Upper lobe of left lung (tissue), 6 donors: ENCODE data around the gene BABAM2. TPM values are rescaled to one million over a fixed set of nuclear protein-coding genes. Genes with fewer than 3 reads are reported as not detected.

Source experiments
- ATAC-seq, 2 donors: fragments of 200-7000 bp; cut with Tn5 transposase; one replicate each; pipeline ENCODE4 v1.9.1; 2022; ENCODE audit warnings: mild to moderate bottlenecking in 2 of 2, moderate library complexity in 2 of 2; ENCODE audit not compliant: low FRiP score in 2 of 2
- DNase-seq, 2 donors: peaks; one replicate each; pipeline ENCODE4 v3.0.0-alpha.2; 2019 to 2020
- H3K27ac ChIP-seq, 4 donors: fragments of 200-600 bp; sonication (generic); one replicate each; pipeline ENCODE4 v1.5.1; 2016 to 2019
- H3K27me3 ChIP-seq, 4 donors: fragments of 200-600 bp; sonication (generic); one replicate each; pipeline ENCODE4 v1.5.1; 2017 to 2019
- H3K36me3 ChIP-seq, 4 donors: fragments of 200-600 bp; sonication (generic); one replicate each; pipeline ENCODE4 v1.5.1; 2016 to 2019
- H3K4me1 ChIP-seq, 4 donors: fragments of 200-600 bp; sonication (generic); one replicate each; pipeline ENCODE4 v1.5.1; 2018 to 2019
- H3K4me3 ChIP-seq, 4 donors: fragments of 200-600 bp; sonication (generic); one replicate each; pipeline ENCODE4 v1.5.1; 2017 to 2019; ENCODE audit warnings: mild to moderate bottlenecking in 2 of 4, moderate library complexity in 1 of 4
- H3K9me3 ChIP-seq, 4 donors: fragments of 200-600 bp; sonication (generic); one replicate each; pipeline ENCODE4 v1.5.1; 2018 to 2019
- EP300 ChIP-seq, 4 donors: sonication (generic); formaldehyde crosslinking; IDR thresholded peaks; one replicate each; pipeline ENCODE4 v1.5.1; 2017; ENCODE audit warnings: antibody characterized with exemption in 4 of 4, control low read depth in 2 of 4
- POLR2A ChIP-seq, 4 donors: fragments of 450-650 bp; IDR thresholded peaks; one replicate each; pipeline ENCODE4 v1.5.1; 2016 to 2017; ENCODE audit warnings: antibody characterized with exemption in 4 of 4, mild to moderate bottlenecking in 2 of 4
- POLR2AphosphoS5 ChIP-seq, 2 donors: sonication (generic); formaldehyde crosslinking; IDR thresholded peaks; one replicate each; pipeline ENCODE4 v1.5.1; 2017; ENCODE audit warnings: antibody characterized with exemption in 2 of 2
- WGBS, 2 donors: methylation state at CpG; one replicate each; pipeline ENCODE4 v1.1.5; 2017 to 2018; 5-methylcytosine and 5-hydroxymethylcytosine counted together
- total RNA-seq, 6 donors: library from RNA; depleted of rRNA in 4 of 6; stranded (reverse); fragments of >200 nt in 4 of 6; gene quantifications; one replicate each; pipeline versions ENCODE4 v1.1.0 to v1.2.1, GENCODE V29; 2016 to 2021
- TF ChIP-seq, protein P1 (sequence below), 6 experiments: fragments of 450-650 bp in 4 of 6; fragments of 200-600 bp in 2 of 6; sonication (generic) in 2 of 6; IDR thresholded peaks; one replicate each; pipeline ENCODE4 v1.5.1; 2016 to 2019; ENCODE audit warnings: antibody characterized with exemption in 6 of 6
- donor health status: DM: no; HTN: no; CAD: no; lungs with moderate emphysema.
- donor health status: DM: no; HTN: yes; CAD: no; lungs with severe emphysema.

The BABAM2 gene
- total RNA-seq, 6 donors from 2014 or later = 23.0 to 44.0 (median 38.2) TPM

DNA sequence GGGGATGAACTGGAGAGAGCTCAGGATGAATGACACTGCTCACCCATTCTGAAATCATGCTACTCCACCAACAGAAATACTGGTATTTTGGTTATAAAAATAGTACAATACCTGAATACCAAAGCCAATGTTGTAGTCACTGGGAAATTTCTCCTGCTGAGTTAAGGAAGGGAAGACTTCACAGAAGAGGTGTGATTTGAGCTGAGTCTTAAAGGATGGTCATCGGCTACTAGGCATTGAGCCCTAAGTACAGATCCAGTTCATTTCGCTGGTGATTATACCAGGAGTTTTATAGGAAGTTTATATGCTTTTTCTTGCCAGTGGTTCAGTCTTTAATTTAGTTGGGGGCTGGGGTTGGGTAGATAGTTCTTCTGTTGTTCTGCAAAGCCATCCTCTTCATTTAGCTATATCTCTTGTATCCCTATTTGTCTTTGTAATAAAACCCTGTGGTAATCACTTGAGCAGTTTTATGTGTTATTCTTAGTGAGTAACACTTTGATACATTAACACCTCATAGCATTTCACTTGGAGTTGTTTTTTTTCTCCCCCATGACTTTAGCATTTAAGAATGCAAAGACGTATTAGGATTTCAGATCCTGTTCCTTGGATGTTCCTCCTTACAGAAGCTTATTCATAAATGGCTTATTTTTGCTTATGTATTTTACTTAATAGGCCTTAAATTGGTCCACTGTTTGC is 262.2 kb downstream of the BABAM2 start:
- no peak for ATAC-seq
- peaks cover 0 to 8% (median 7%) of the 10 kb centered on the region in 4 donors for H3K9me3 ChIP-seq
- H3K27me3 ChIP-seq = no peaks in the 10 kb centered on the region
- H3K4me3 ChIP-seq = no peak overlapping the region
- no peak for DNase-seq
- TF ChIP-seq EP300 (IDR thresholded peaks at IDR 0.05) (no peak), POLR2AphosphoS5 (IDR thresholded peaks at IDR 0.05) (no peak), POLR2A (IDR thresholded peaks at IDR 0.05) (no peak)
- TF ChIP-seq, protein P1, sequence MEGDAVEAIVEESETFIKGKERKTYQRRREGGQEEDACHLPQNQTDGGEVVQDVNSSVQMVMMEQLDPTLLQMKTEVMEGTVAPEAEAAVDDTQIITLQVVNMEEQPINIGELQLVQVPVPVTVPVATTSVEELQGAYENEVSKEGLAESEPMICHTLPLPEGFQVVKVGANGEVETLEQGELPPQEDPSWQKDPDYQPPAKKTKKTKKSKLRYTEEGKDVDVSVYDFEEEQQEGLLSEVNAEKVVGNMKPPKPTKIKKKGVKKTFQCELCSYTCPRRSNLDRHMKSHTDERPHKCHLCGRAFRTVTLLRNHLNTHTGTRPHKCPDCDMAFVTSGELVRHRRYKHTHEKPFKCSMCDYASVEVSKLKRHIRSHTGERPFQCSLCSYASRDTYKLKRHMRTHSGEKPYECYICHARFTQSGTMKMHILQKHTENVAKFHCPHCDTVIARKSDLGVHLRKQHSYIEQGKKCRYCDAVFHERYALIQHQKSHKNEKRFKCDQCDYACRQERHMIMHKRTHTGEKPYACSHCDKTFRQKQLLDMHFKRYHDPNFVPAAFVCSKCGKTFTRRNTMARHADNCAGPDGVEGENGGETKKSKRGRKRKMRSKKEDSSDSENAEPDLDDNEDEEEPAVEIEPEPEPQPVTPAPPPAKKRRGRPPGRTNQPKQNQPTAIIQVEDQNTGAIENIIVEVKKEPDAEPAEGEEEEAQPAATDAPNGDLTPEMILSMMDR (IDR thresholded peaks at IDR 0.05) = no peak
- peaks cover 0 to 6% (median 0%) of the 10 kb centered on the region in 4 donors for H3K4me1 ChIP-seq
- H3K36me3 ChIP-seq = no peaks in the 10 kb centered on the region
- 98 to 99% methylated on average over 3 of the region's 3 CpGs for WGBS, 2 donors
- no peak overlapping the region for H3K27ac ChIP-seq

DNA sequence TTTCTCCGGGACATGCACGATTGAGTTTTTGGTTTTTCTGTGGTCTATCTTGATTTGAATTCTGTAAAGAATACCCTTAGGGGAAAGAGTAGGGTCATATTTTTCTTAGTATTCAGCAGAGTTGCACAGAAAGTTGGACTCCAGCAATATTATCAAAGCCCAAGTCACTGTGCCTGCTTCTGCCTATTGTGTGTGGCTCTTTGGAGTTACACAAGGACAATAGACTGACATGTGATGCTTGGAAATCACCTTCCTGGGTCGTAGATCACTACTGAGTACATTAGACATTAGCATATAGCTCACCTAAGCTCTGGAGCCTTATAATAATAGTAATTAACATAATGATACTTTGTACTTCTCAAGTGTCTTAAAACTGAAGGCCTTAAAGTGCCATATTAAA is 263.3 kb downstream of the BABAM2 start:
- Histone ChIP-seq H3K9me3 (peaks cover 0 to 8% (median 7%) of the 10 kb centered on the region in 4 donors), H3K36me3 (no peaks in the 10 kb centered on the region), H3K4me3 (no peak overlapping the region), H3K4me1 (peaks cover 0 to 6% (median 0%) of the 10 kb centered on the region in 4 donors), H3K27me3 (no peaks in the 10 kb centered on the region), H3K27ac (no peak overlapping the region)
- 86 to 90% methylated on average over 3 of the region's 3 CpGs for WGBS, 2 donors
- ATAC-seq (no peak), DNase-seq (no peak)
- TF ChIP-seq, protein P1 (IDR thresholded peaks at IDR 0.05) = no peak
- TF ChIP-seq POLR2A (IDR thresholded peaks at IDR 0.05) = no peak

DNA sequence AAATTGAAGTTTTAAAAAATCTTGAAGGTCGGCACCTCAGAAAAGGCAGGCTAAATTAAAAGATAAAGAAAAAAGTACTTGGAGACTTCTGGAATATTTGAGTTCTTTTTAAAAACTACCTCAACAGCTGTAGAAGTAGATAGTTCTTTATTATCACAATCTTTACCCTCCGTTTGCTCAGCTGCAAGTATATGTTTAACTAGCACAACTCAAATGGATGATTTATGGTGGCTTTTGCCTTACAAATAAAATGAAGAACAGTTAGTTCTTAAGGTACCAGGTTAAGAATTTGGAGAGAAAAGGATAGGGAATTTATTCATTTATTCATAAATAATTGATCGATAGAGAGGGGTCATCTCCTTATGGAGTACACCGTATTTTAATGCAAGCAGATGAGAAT is 264.6 kb downstream of the BABAM2 start:
- H3K27ac ChIP-seq = no peak overlapping the region
- peaks cover 0 to 8% (median 7%) of the 10 kb centered on the region in 4 donors for H3K9me3 ChIP-seq
- 95% methylated on average over 4 of the region's 4 CpGs for WGBS, 2 donors
- ATAC-seq (no peak), DNase-seq (no peak)
- H3K36me3 ChIP-seq = no peaks in the 10 kb centered on the region
- H3K4me1 ChIP-seq = peaks cover 0 to 3% (median 0%) of the 10 kb centered on the region in 4 donors
- TF ChIP-seq, protein P1 (IDR thresholded peaks at IDR 0.05) = no peak
- no peak for TF ChIP-seq EP300 (IDR thresholded peaks at IDR 0.05)
- no peak for TF ChIP-seq POLR2AphosphoS5 (IDR thresholded peaks at IDR 0.05)
- no peak for TF ChIP-seq POLR2A (IDR thresholded peaks at IDR 0.05)
- no peaks in the 10 kb centered on the region for H3K27me3 ChIP-seq
- H3K4me3 ChIP-seq = no peak overlapping the region

DNA sequence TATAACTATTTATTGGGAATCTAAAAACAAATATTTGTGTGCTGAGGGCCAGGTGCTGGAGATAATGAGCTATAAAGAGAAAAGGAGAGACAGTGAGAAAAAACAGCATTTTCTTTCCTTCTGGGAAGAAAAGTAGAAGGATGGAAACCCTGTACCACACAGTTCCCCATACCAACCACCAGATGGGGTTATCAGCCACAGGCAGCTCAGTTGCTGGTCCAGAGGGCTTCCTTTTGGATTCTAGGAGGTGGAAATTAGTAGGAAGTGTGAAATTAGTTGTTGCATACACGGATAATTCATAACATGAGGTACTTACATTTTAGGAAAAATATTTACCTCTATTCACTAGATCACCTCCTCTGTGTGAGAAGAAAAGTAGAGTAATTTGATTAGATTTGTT is 265.1 kb downstream of the BABAM2 start:
- TF ChIP-seq POLR2A (IDR thresholded peaks at IDR 0.05) = no peak
- TF ChIP-seq, protein P1 (IDR thresholded peaks at IDR 0.05) = peak in 1 of 6 experiments; percentile 29

DNA sequence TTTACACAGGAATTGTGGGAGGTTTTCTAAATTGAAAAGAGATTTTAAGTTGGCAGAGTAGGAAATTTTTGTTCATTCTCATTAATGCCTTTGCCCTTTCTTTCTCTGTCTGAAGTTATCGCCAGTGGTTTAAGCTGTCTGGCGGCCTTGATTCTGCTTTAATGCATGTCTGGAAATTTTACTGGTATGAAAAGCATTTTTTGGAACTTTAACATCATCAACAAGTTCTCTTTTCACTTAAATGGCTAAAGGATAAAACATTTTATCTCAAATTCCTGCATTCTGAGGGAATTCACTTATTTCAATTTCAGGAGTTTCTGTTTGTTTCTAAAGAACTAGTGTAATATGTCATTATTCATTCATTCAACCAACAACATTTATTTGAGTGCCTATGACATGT is 268.3 kb downstream of the BABAM2 start:
- WGBS, 2 donors = 93% methylated on average over 2 of the region's 2 CpGs
- peaks cover 0 to 8% (median 7%) of the 10 kb centered on the region in 4 donors for H3K9me3 ChIP-seq
- no peaks in the 10 kb centered on the region for H3K36me3 ChIP-seq
- peaks cover 0 to 6% (median 2%) of the 10 kb centered on the region in 4 donors for H3K4me1 ChIP-seq
- H3K27me3 ChIP-seq = no peaks in the 10 kb centered on the region
- no peak for DNase-seq
- no peak for ATAC-seq
- no peak overlapping the region for H3K27ac ChIP-seq
- TF ChIP-seq, protein P1 (IDR thresholded peaks at IDR 0.05) = no peak
- TF ChIP-seq EP300 (IDR thresholded peaks at IDR 0.05) (no peak), POLR2AphosphoS5 (IDR thresholded peaks at IDR 0.05) (no peak), POLR2A (IDR thresholded peaks at IDR 0.05) (no peak)
- no peak overlapping the region for H3K4me3 ChIP-seq

More for the DNA sequence above, 265.1 kb downstream of the BABAM2 start:
- Histone ChIP-seq H3K4me3 (no peak overlapping the region), H3K4me1 (no peaks in the 10 kb centered on the region), H3K27ac (no peak overlapping the region), H3K27me3 (no peaks in the 10 kb centered on the region), H3K36me3 (no peaks in the 10 kb centered on the region), H3K9me3 (peaks cover 0 to 8% (median 7%) of the 10 kb centered on the region in 4 donors)
- no peak for ATAC-seq
- 71 to 87% methylated on average over 1 of the region's 1 CpG for WGBS, 2 donors
- DNase-seq = no peak
